ENCODE measurements around the gene NID1. TPM values are rescaled to one million over a fixed set of nuclear protein-coding genes. Genes with fewer than 3 reads are reported as not detected.

Gene NID1
- total RNA-seq, 3 donors from 2014 or later: 60.3 to 288 (median 154) TPM

GRCh38 chr1:236030534-236030933, 34.4 kb downstream of the NID1 start:
- intact Hi-C loops (cut with DNase I; ENCODE audit: low total_unique reads): no loop called here
- H3K27ac ChIP-seq: no peak overlapping the region

GRCh38 chr1:236029428-236029940, 35.4 kb downstream of the NID1 start:
- no peaks in the 10 kb centered on the region for H3K27me3 ChIP-seq
- no peak overlapping the region for H3K4me3 ChIP-seq
- H3K9me3 ChIP-seq: no peaks in the 10 kb centered on the region
- intact Hi-C loops (cut with DNase I; ENCODE audit: low total_unique reads): no loop called here
- H3K36me3 ChIP-seq: no peaks in the 10 kb centered on the region
- no peak overlapping the region for H3K27ac ChIP-seq
- DNase-seq (ENCODE audit: low spot score in 2 of 2): no peak
- H3K4me1 ChIP-seq: no peaks in the 10 kb centered on the region
- TF ChIP-seq CTCF (IDR thresholded peaks at IDR 0.05): no peak

More at GRCh38 chr1:236030534-236030933, 34.4 kb downstream of the NID1 start:
- no peak for TF ChIP-seq CTCF (IDR thresholded peaks at IDR 0.05)
- H3K36me3 ChIP-seq: no peaks in the 10 kb centered on the region
- H3K4me3 ChIP-seq: no peak overlapping the region
- no peak for DNase-seq (ENCODE audit: low spot score in 2 of 2)
- no peaks in the 10 kb centered on the region for H3K9me3 ChIP-seq
- H3K4me1 ChIP-seq: no peaks in the 10 kb centered on the region
- no peaks in the 10 kb centered on the region for H3K27me3 ChIP-seq

- intact Hi-C loops (cut with DNase I; ENCODE audit: low total_unique reads): no loop called here
- Histone ChIP-seq H3K27me3 (no peaks in the 10 kb centered on the region), H3K36me3 (no peaks in the 10 kb centered on the region), H3K4me3 (no peak overlapping the region), H3K9me3 (no peaks in the 10 kb centered on the region), H3K4me1 (no peaks in the 10 kb centered on the region), H3K27ac (peak overlapping the region; percentile 22 to 71)
- TF ChIP-seq POLR2AphosphoS5 (IDR thresholded peaks at IDR 0.05): no peak
- no peak for TF ChIP-seq CTCF (IDR thresholded peaks at IDR 0.05)
- no peak for TF ChIP-seq POLR2A (IDR thresholded peaks at IDR 0.05)
- DNase-seq (ENCODE audit: low spot score in 2 of 2): no peak
Measured at GRCh38 chr1:236027104-236027503, 37.8 kb downstream of the NID1 start.

- H3K4me3 ChIP-seq: no peak overlapping the region
- H3K9me3 ChIP-seq: no peaks in the 10 kb centered on the region
- no peak for DNase-seq (ENCODE audit: low spot score in 2 of 2)
- H3K36me3 ChIP-seq: no peaks in the 10 kb centered on the region
- intact Hi-C loops (cut with DNase I; ENCODE audit: low total_unique reads): no loop called here
- H3K27me3 ChIP-seq: no peaks in the 10 kb centered on the region
- peaks cover 0 to 4% of the 10 kb centered on the region in 2 donors for H3K4me1 ChIP-seq
- no peak for TF ChIP-seq POLR2A (IDR thresholded peaks at IDR 0.05)
- TF ChIP-seq CTCF (IDR thresholded peaks at IDR 0.05): no peak
- TF ChIP-seq POLR2AphosphoS5 (IDR thresholded peaks at IDR 0.05): no peak
- peak overlapping the region; percentile 40 to 82 for H3K27ac ChIP-seq
Measured at GRCh38 chr1:236025836-236026235, 39.1 kb downstream of the NID1 start.

- intact Hi-C loops (cut with DNase I; ENCODE audit: low total_unique reads): no loop called here
- Histone ChIP-seq H3K27ac (peak overlapping the region; percentile 40 to 82), H3K9me3 (no peaks in the 10 kb centered on the region), H3K36me3 (no peaks in the 10 kb centered on the region), H3K4me3 (no peak overlapping the region), H3K4me1 (peaks cover 0 to 9% of the 10 kb centered on the region in 2 donors), H3K27me3 (no peaks in the 10 kb centered on the region)
- TF ChIP-seq CTCF (IDR thresholded peaks at IDR 0.05) (no peak), POLR2A (IDR thresholded peaks at IDR 0.05) (no peak), POLR2AphosphoS5 (IDR thresholded peaks at IDR 0.05) (no peak)
- no peak for DNase-seq (ENCODE audit: low spot score in 2 of 2)
Measured at GRCh38 chr1:236024641-236025040, 40.2 kb downstream of the NID1 start.
